Nephron progenitor cell (in vitro differentiated cells): ENCODE data around the gene MOCOS.

Experiments
- DNase-seq: peaks from one replicate; pipeline ENCODE4 v3.0.0; 2021
- H3K27ac Mint-ChIP-seq: 2 replicates; pipeline ENCODE4 v1.8.0; 2021; ENCODE audit warnings: mild to moderate bottlenecking, moderate library complexity, mixed read lengths
- H3K27me3 Mint-ChIP-seq: 2 replicates; pipeline ENCODE4 v1.8.0; 2021; ENCODE audit warnings: mild to moderate bottlenecking, low read depth, mixed read lengths; ENCODE audit not compliant: poor library complexity
- H3K36me3 Mint-ChIP-seq: 2 replicates; pipeline ENCODE4 v1.8.0; 2021; ENCODE audit warnings: low read depth, mixed read lengths
- H3K4me1 Mint-ChIP-seq: 2 replicates; pipeline ENCODE4 v1.8.0; 2021; ENCODE audit warnings: mixed read lengths
- H3K4me3 Mint-ChIP-seq: 2 replicates; pipeline ENCODE4 v1.8.0; 2021; ENCODE audit warnings: mild to moderate bottlenecking, moderate library complexity, mixed read lengths
- H3K9me3 Mint-ChIP-seq: 2 replicates; pipeline ENCODE4 v1.8.0; 2021; ENCODE audit warnings: mild to moderate bottlenecking, moderate library complexity, mixed read lengths
- CTCF ChIP-seq: fragments of 200-600 bp; sonication (generic); IDR thresholded peaks from 2 replicates; pipeline ENCODE4 v1.5.0; 2021; ENCODE audit warnings: antibody characterized with exemption

MOCOS gene

GRCh38 chr18:36301884-36302283, 114.6 kb downstream of the MOCOS start:
- H3K36me3 Mint-ChIP-seq = no peaks in the 10 kb centered on the region
- H3K27ac Mint-ChIP-seq = no peak overlapping the region
- H3K4me3 Mint-ChIP-seq = no peak overlapping the region
- H3K4me1 Mint-ChIP-seq = peaks cover 63% of the 10 kb centered on the region
- peaks cover 12% of the 10 kb centered on the region for H3K27me3 Mint-ChIP-seq
- TF ChIP-seq CTCF = no peak
- H3K9me3 Mint-ChIP-seq = peaks cover 3% of the 10 kb centered on the region
- no peak for DNase-seq

- peaks cover 3% of the 10 kb centered on the region for H3K9me3 Mint-ChIP-seq
- no peaks in the 10 kb centered on the region for H3K36me3 Mint-ChIP-seq
- no peak for TF ChIP-seq CTCF
- no peak for DNase-seq
- H3K4me3 Mint-ChIP-seq = no peak overlapping the region
- no peak overlapping the region for H3K27ac Mint-ChIP-seq
- peaks cover 63% of the 10 kb centered on the region for H3K4me1 Mint-ChIP-seq
- peaks cover 12% of the 10 kb centered on the region for H3K27me3 Mint-ChIP-seq
These were observed 115.4 kb downstream of the MOCOS start for GRCh38 chr18:36302676-36303075.

GRCh38 chr18:36303211-36303844, 116.0 kb downstream of the MOCOS start:
- DNase-seq = peak; percentile 29
- no peak for TF ChIP-seq CTCF
- Mint-ChIP-seq H3K27me3 (peaks cover 12% of the 10 kb centered on the region), H3K27ac (peak overlapping the region; percentile 9), H3K36me3 (no peaks in the 10 kb centered on the region), H3K4me1 (peaks cover 64% of the 10 kb centered on the region), H3K9me3 (peaks cover 3% of the 10 kb centered on the region), H3K4me3 (no peak overlapping the region)

GRCh38 chr18:36304723-36305122, 117.4 kb downstream of the MOCOS start:
- no peaks in the 10 kb centered on the region for H3K36me3 Mint-ChIP-seq
- no peak overlapping the region for H3K4me3 Mint-ChIP-seq
- no peak for TF ChIP-seq CTCF
- peaks cover 67% of the 10 kb centered on the region for H3K4me1 Mint-ChIP-seq
- DNase-seq = no peak
- no peak overlapping the region for H3K27ac Mint-ChIP-seq
- H3K27me3 Mint-ChIP-seq = peaks cover 7% of the 10 kb centered on the region
- H3K9me3 Mint-ChIP-seq = no peaks in the 10 kb centered on the region

- H3K4me1 Mint-ChIP-seq = peaks cover 69% of the 10 kb centered on the region
- H3K4me3 Mint-ChIP-seq = no peak overlapping the region
- H3K27ac Mint-ChIP-seq = no peak overlapping the region
- no peak for DNase-seq
- TF ChIP-seq CTCF = no peak
- no peaks in the 10 kb centered on the region for H3K36me3 Mint-ChIP-seq
- no peaks in the 10 kb centered on the region for H3K9me3 Mint-ChIP-seq
- peaks cover 5% of the 10 kb centered on the region for H3K27me3 Mint-ChIP-seq
These were observed 118.1 kb downstream of the MOCOS start for GRCh38 chr18:36305375-36305774.

GRCh38 chr18:36307513-36307912, 120.2 kb downstream of the MOCOS start:
- H3K27me3 Mint-ChIP-seq = peaks cover 11% of the 10 kb centered on the region
- no peak for DNase-seq
- H3K4me1 Mint-ChIP-seq = peaks cover 76% of the 10 kb centered on the region
- H3K27ac Mint-ChIP-seq = no peak overlapping the region
- H3K36me3 Mint-ChIP-seq = no peaks in the 10 kb centered on the region
- TF ChIP-seq CTCF = no peak
- no peaks in the 10 kb centered on the region for H3K9me3 Mint-ChIP-seq
- H3K4me3 Mint-ChIP-seq = no peak overlapping the region
